Activated CD4-positive, CD25-positive, alpha-beta regulatory T cell (primary cell): ENCODE results near the gene KDELR3.

Experiments used
- DNase-seq, 4 experiments: peaks; one replicate each; lab custom pipeline; 2025; lab: John Stamatoyannopoulos, UW

Gene KDELR3

GRCh38 chr22:38519453-38520250 lies 51.8 kb downstream of the KDELR3 start:
- no peak for DNase-seq

DNA sequence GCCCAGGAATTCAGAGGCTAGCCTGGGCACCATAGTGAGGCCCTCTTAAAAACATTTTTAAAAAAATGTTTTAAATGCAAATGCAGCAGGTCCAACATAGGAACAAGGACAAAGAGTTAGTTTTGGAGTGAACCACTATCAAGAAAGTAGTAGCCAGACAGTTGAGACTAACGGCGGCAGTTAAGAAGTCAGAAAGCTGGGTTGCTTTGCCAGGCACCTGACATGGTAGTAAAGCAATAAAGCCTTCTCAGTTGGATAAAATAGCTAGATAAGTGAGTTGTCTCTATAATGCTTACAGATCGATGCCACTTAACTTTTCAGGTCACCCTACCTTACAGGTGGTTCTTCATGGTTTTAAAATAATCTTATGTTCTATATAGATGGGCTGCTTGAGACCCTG lies 55.1 kb downstream of the KDELR3 start:
- DNase-seq = no peak

GRCh38 chr22:38523479-38523878 lies 55.6 kb downstream of the KDELR3 start:
- DNase-seq = no peak

- no peak for DNase-seq
Observed at GRCh38 chr22:38524429-38524828, 56.5 kb downstream of the KDELR3 start.

DNA sequence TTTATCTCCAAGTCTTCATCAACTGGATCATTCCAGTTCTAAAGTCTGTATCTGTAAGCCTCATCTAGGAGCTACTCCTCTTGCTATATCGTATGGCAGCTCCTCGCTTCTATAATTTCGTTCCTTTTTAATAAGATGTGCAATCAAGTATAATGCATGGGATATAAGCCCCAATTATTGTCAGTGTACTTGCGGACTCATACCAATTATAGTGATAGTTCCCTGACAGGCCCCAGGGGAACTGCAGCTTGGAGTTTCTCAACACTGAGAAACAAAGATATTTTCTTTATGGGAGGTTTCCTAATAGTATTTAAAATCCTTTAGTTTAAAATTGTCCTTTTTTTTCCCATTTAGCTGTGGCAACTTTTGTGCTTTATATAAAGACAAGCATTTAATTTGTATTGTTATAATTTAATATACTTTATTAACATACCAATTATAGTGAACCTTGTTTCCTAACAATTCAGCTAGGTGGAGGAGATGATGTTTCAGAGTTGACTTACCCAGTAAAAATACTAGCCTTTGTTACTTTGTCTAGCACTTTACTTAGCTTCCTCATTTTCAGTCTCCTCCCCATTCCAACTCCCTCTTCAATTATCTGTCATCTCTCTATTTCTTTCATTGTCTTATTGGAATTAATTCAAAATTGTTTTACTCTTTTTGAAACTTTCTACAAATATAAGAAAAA lies 63.5 kb downstream of the KDELR3 start:
- no peak for DNase-seq
